ENCODE measurements around the gene FAM241A. TPM values are rescaled to one million over a fixed set of nuclear protein-coding genes. Genes with fewer than 3 reads are reported as not detected.

Gene FAM241A
- total and polyA plus RNA-seq, 9 of the 15 experiments (the other 6 are each of a cell fraction or from before 2014, with no cell fraction given), result 2.3 to 8.5 (median 5.3) TPM

DNA sequence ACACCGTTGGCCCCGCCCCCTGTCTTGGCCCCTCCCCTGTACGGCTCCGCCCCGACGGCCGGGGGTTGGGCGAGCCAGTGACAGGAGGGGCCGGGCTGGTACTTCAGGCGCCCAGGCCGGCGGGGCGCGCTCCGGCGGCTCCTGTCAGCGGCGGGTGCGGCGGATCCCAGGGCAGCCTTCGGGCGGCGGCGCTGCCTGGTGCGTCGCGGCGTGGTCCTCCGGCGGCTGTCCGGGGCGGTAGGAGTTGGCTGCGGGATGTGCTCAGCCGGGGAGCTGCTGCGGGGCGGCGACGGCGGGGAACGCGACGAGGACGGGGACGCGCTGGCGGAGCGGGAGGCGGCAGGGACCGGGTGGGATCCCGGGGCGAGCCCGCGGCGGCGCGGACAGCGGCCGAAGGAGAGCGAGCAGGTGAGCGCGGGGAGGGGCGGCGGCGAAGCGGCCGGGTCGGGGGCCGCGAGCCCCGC is at the start of gene FAM241A (continued):
- 0 out of 2 replicates have a peak, but pooled peaks have one; percentile 8 for TF ChIP-seq REST (IDR thresholded peaks at IDR 0.05; ENCODE audit: borderline replicate concordance)
- TF ChIP-seq REST (CRISPR knock-in tag; IDR thresholded peaks at IDR 0.05; ENCODE audit: low read depth), result 0 out of 2 replicates have a peak, but pooled peaks have one; percentile 30
- TF ChIP-seq ETS2 (tag; IDR thresholded peaks at IDR 0.05; ENCODE audit: borderline replicate concordance, poor library complexity, severe bottlenecking), result no peak
- no peak for TF ChIP-seq CREBBP (IDR thresholded peaks at IDR 0.05; ENCODE audit: low read depth, low read length)
- TF ChIP-seq SMAD4 (CRISPR knock-in tag; conservative IDR thresholded peaks at IDR 0.05), result no peak; the same call in 1 of the 2 replicates
- TF ChIP-seq U2AF1 (optimal IDR thresholded peaks at IDR 0.05; ENCODE audit: low read depth, low read length), result peak; percentile 42
- peak; percentile 35; the same call in 1 of the 2 replicates for TF ChIP-seq L3MBTL2 (IDR thresholded peaks at IDR 0.05)
- no peak for TF ChIP-seq CHD7 (IDR thresholded peaks at IDR 0.05; ENCODE audit: low read depth, low read length)

Data from K562 (cell line).